GM23338 (cell line): Measurements from ENCODE around the gene SHPK. TPM values are rescaled to one million over a fixed set of nuclear protein-coding genes. Genes with fewer than 3 reads are reported as not detected.

ENCODE experiments used
- ATAC-seq: fragments of 200-7000 bp; cut with Tn5 transposase; 3 replicates; pipeline ENCODE4 v1.9.1; 2020
- DNase-seq: peaks from one replicate; pipeline ENCODE4 v3.0.0-alpha.2; 2015; ENCODE audit warnings: low spot score
- H2AFZ ChIP-seq: fragments of 200-600 bp; sonication (generic); 2 replicates; pipeline ENCODE4 v1.8.0; 2016; ENCODE audit warnings: antibody characterized with exemption, mild to moderate bottlenecking, moderate library complexity
- H3F3A ChIP-seq: fragments of 200-600 bp; sonication (generic); replicated peaks from 2 replicates; pipeline ENCODE4 v1.8.0; 2017; ENCODE audit warnings: antibody characterized with exemption, mixed run types, low read depth
- H3K27ac ChIP-seq: fragments of 200-600 bp; sonication (generic); 2 replicates; pipeline ENCODE4 v1.6.1; 2016; ENCODE audit warnings: low read depth
- H3K27me3 ChIP-seq: fragments of 200-600 bp; sonication (generic); 2 replicates; pipeline ENCODE4 v1.8.0; 2016; ENCODE audit warnings: mild to moderate bottlenecking, mixed run types, moderate library complexity; ENCODE audit not compliant: insufficient read depth
- H3K36me3 ChIP-seq: fragments of 200-600 bp; sonication (generic); 2 replicates; pipeline ENCODE4 v1.8.0; 2016; ENCODE audit warnings: mild to moderate bottlenecking; ENCODE audit not compliant: insufficient read depth
- H3K4me1 ChIP-seq: fragments of 200-600 bp; sonication (generic); 2 replicates; pipeline ENCODE4 v1.8.0; 2016; ENCODE audit warnings: mild to moderate bottlenecking, moderate library complexity; ENCODE audit not compliant: insufficient read depth
- H3K4me2 ChIP-seq: fragments of 200-600 bp; sonication (generic); 2 replicates; pipeline ENCODE4 v1.7.1; 2017; ENCODE audit warnings: mixed run types
- H3K4me3 ChIP-seq: fragments of 200-600 bp; sonication (generic); 2 replicates; pipeline ENCODE4 v1.6.1; 2016; ENCODE audit warnings: mixed run types
- H3K79me2 ChIP-seq: fragments of 200-600 bp; sonication (generic); replicated peaks from 2 replicates; pipeline ENCODE4 v1.8.0; 2017; ENCODE audit warnings: mild to moderate bottlenecking; ENCODE audit not compliant: insufficient read depth
- H3K9me2 ChIP-seq: fragments of 200-600 bp; sonication (generic); 2 replicates; pipeline ENCODE4 v1.8.0; 2017; ENCODE audit not compliant: insufficient read depth
- H4K20me1 ChIP-seq: fragments of 200-600 bp; sonication (generic); replicated peaks from 2 replicates; pipeline ENCODE4 v1.8.0; 2017; ENCODE audit warnings: mild to moderate bottlenecking; ENCODE audit not compliant: insufficient read depth
- H3K27ac Mint-ChIP-seq: 2 replicates; pipeline ENCODE4 v1.8.0; 2020; ENCODE audit warnings: inconsistent platforms, mild to moderate bottlenecking, moderate library complexity, mixed read lengths
- H3K27me3 Mint-ChIP-seq: 3 replicates; pipeline ENCODE4 v1.8.0; 2022; ENCODE audit warnings: low read depth, mild to moderate bottlenecking, moderate library complexity, mixed read lengths, inconsistent platforms; ENCODE audit not compliant: insufficient read depth, poor library complexity
- H3K36me3 Mint-ChIP-seq: 3 replicates; pipeline ENCODE4 v1.8.0; 2021; ENCODE audit warnings: low read depth, mild to moderate bottlenecking, inconsistent platforms, moderate library complexity, mixed read lengths
- H3K4me1 Mint-ChIP-seq: 3 replicates; pipeline ENCODE4 v1.8.0; 2020; ENCODE audit warnings: mild to moderate bottlenecking, inconsistent platforms, mixed read lengths
- H3K4me3 Mint-ChIP-seq: 3 replicates; pipeline ENCODE4 v1.8.0; 2021; ENCODE audit warnings: moderate library complexity, mild to moderate bottlenecking, inconsistent platforms, mixed read lengths
- H3K9me3 Mint-ChIP-seq: 3 replicates; pipeline ENCODE4 v1.8.0; 2020; ENCODE audit warnings: moderate library complexity, mild to moderate bottlenecking, inconsistent platforms, mixed read lengths
- EZH2 ChIP-seq: fragments of 200-600 bp; sonication (generic); IDR thresholded peaks from one replicate; pipeline ENCODE4 v1.8.0; 2017; ENCODE audit warnings: antibody characterized with exemption, mild to moderate bottlenecking, low read depth; ENCODE audit not compliant: unreplicated experiment
- EZH2phosphoT487 ChIP-seq: fragments of 200-600 bp; sonication (generic); IDR thresholded peaks from one replicate; pipeline ENCODE4 v1.8.1; 2018; ENCODE audit warnings: antibody characterized with exemption; ENCODE audit not compliant: unreplicated experiment
- NANOG ChIP-seq: IDR thresholded peaks from 2 replicates; pipeline ENCODE4 v1.6.1; 2016; ENCODE audit warnings: antibody characterized with exemption, borderline replicate concordance
- POLR2AphosphoS5 ChIP-seq: IDR thresholded peaks from 2 replicates; pipeline ENCODE4 v1.6.1; 2016; ENCODE audit warnings: antibody characterized with exemption, low read depth
- ZNF331 ChIP-seq: fragments of 250-450 bp; sonication (Bioruptor Pico); IDR thresholded peaks from 2 replicates; pipeline ENCODE4 v1.5.0; 2020; ENCODE audit warnings: low read depth, mild to moderate bottlenecking, moderate library complexity
- polyA plus RNA-seq: library from polyadenylated mRNA; unstranded; fragments of >200 nt; fragmentation: Nextera tagmentation; extraction: Ambion mirVana; gene quantifications from 2 replicates; pipeline ENCODE4 v1.2.1, GENCODE V29; 2016
- total RNA-seq: library from RNA; depleted of rRNA; stranded (reverse); fragments of >200 nt; shearing (Covaris generic); gene quantifications from 2 replicates; pipeline ENCODE4 v1.2.3, GENCODE V29; 2014
- TF ChIP-seq, protein P1 (sequence below): fragments of 250-450 bp; sonication (Bioruptor Pico); IDR thresholded peaks from 2 replicates; pipeline ENCODE4 v1.5.0; 2020; ENCODE audit warnings: mild to moderate bottlenecking, moderate library complexity
- TF ChIP-seq, protein P2 (sequence below), 2 experiments: fragments of 200-600 bp in 1 of 2; sonication (generic) in 1 of 2; conservative IDR thresholded peaks; 2 replicates each; pipeline versions ENCODE4 v1.5.1 to v1.6.1; 2016 to 2017; ENCODE audit warnings: antibody characterized with exemption in 2 of 2, low read depth in 2 of 2, mild to moderate bottlenecking in 2 of 2, moderate library complexity in 1 of 2

The SHPK gene
- total and polyA plus RNA-seq, 2 experiments from 2014 or later = 11.5 to 34.3 TPM

DNA sequence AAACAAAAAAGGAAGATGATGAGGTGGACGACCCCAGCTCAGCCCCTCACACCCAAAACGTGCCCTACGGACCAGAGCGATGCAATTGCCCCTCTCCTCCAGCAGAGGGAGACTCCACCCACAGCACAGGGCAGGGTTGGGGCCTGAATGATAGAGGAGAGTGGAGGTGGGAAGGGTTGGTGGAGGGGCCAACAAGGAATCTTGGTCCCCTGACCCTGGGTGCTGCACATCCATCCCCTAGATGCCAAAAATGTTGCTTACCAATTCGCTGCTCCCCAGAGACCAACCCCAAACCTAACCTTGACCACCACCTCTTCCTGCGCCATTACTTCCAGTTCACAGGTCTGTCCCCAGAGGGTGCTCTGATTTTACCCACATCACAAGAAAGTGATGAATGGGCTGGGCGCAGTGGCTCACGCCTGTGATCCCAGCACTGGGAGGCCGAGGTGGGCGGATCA is 47.0 kb upstream of the SHPK start:
- no peak overlapping the region for H3K27ac Mint-ChIP-seq
- Histone ChIP-seq H3K4me1 (no peaks in the 10 kb centered on the region), H3K27me3 (no peaks in the 10 kb centered on the region), H2AFZ (no peak overlapping the region), H3K4me2 (no peak overlapping the region), H3F3A (peaks cover under 1% of the 10 kb centered on the region; the same call in 1 of the 2 replicates), H3K36me3 (no peaks in the 10 kb centered on the region), H3K9me2 (no peaks in the 10 kb centered on the region), H4K20me1 (no peaks in the 10 kb centered on the region), H3K27ac (no peak overlapping the region), H3K79me2 (no peaks in the 10 kb centered on the region), H3K4me3 (no peak overlapping the region)
- H3K27me3 Mint-ChIP-seq = no peaks in the 10 kb centered on the region
- no peak overlapping the region for H3K4me3 Mint-ChIP-seq
- H3K4me1 Mint-ChIP-seq = peaks cover 3% of the 10 kb centered on the region; the same call in 2 of the 3 replicates
- no peaks in the 10 kb centered on the region for H3K9me3 Mint-ChIP-seq
- peak; percentile 82 for DNase-seq
- ATAC-seq = peak; percentile 83
- TF ChIP-seq NANOG (no peak), POLR2AphosphoS5 (no peak), ZNF331 (CRISPR knock-in tag) (no peak), EZH2phosphoT487 (no peak), EZH2 (no peak)
- TF ChIP-seq, protein P1, sequence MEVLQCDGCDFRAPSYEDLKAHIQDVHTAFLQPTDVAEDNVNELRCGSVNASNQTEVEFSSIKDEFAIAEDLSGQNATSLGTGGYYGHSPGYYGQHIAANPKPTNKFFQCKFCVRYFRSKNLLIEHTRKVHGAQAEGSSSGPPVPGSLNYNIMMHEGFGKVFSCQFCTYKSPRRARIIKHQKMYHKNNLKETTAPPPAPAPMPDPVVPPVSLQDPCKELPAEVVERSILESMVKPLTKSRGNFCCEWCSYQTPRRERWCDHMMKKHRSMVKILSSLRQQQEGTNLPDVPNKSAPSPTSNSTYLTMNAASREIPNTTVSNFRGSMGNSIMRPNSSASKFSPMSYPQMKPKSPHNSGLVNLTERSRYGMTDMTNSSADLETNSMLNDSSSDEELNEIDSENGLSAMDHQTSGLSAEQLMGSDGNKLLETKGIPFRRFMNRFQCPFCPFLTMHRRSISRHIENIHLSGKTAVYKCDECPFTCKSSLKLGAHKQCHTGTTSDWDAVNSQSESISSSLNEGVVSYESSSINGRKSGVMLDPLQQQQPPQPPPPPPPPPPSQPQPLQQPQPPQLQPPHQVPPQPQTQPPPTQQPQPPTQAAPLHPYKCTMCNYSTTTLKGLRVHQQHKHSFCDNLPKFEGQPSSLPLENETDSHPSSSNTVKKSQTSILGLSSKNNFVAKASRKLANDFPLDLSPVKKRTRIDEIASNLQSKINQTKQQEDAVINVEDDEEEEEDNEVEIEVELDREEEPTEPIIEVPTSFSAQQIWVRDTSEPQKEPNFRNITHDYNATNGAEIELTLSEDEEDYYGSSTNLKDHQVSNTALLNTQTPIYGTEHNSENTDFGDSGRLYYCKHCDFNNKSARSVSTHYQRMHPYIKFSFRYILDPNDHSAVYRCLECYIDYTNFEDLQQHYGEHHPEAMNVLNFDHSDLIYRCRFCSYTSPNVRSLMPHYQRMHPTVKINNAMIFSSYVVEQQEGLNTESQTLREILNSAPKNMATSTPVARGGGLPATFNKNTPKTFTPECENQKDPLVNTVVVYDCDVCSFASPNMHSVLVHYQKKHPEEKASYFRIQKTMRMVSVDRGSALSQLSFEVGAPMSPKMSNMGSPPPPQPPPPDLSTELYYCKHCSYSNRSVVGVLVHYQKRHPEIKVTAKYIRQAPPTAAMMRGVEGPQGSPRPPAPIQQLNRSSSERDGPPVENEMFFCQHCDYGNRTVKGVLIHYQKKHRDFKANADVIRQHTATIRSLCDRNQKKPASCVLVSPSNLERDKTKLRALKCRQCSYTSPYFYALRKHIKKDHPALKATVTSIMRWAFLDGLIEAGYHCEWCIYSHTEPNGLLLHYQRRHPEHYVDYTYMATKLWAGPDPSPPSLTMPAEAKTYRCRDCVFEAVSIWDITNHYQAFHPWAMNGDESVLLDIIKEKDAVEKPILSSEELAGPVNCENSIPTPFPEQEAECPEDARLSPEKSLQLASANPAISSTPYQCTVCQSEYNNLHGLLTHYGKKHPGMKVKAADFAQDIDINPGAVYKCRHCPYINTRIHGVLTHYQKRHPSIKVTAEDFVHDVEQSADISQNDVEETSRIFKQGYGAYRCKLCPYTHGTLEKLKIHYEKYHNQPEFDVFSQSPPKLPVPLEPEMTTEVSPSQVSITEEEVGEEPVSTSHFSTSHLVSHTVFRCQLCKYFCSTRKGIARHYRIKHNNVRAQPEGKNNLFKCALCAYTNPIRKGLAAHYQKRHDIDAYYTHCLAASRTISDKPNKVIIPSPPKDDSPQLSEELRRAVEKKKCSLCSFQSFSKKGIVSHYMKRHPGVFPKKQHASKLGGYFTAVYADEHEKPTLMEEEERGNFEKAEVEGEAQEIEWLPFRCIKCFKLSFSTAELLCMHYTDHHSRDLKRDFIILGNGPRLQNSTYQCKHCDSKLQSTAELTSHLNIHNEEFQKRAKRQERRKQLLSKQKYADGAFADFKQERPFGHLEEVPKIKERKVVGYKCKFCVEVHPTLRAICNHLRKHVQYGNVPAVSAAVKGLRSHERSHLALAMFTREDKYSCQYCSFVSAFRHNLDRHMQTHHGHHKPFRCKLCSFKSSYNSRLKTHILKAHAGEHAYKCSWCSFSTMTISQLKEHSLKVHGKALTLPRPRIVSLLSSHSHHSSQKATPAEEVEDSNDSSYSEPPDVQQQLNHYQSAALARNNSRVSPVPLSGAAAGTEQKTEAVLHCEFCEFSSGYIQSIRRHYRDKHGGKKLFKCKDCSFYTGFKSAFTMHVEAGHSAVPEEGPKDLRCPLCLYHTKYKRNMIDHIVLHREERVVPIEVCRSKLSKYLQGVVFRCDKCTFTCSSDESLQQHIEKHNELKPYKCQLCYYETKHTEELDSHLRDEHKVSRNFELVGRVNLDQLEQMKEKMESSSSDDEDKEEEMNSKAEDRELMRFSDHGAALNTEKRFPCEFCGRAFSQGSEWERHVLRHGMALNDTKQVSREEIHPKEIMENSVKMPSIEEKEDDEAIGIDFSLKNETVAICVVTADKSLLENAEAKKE (CRISPR knock-in tag) = no peak
- TF ChIP-seq, protein P2, sequence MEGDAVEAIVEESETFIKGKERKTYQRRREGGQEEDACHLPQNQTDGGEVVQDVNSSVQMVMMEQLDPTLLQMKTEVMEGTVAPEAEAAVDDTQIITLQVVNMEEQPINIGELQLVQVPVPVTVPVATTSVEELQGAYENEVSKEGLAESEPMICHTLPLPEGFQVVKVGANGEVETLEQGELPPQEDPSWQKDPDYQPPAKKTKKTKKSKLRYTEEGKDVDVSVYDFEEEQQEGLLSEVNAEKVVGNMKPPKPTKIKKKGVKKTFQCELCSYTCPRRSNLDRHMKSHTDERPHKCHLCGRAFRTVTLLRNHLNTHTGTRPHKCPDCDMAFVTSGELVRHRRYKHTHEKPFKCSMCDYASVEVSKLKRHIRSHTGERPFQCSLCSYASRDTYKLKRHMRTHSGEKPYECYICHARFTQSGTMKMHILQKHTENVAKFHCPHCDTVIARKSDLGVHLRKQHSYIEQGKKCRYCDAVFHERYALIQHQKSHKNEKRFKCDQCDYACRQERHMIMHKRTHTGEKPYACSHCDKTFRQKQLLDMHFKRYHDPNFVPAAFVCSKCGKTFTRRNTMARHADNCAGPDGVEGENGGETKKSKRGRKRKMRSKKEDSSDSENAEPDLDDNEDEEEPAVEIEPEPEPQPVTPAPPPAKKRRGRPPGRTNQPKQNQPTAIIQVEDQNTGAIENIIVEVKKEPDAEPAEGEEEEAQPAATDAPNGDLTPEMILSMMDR (conservative IDR thresholded peaks at IDR 0.05; ENCODE audit: low read depth in 2 of 2) = peak; percentile 94 to 100
- no peaks in the 10 kb centered on the region for H3K36me3 Mint-ChIP-seq
